RWPE2 (cell line): ENCODE data around the gene UTP18.
"Not testable (repeated sequence)": the region's sequence is repeated elsewhere in the genome, so short reads cannot be mapped to it uniquely, and the experiment has no call there.

Source experiments
- ATAC-seq: fragments of 200-7000 bp; cut with Tn5 transposase; 3 replicates; pipeline ENCODE4 v1.9.1; 2021; ENCODE audit warnings: low read depth
- DNase-seq: peaks from one replicate; pipeline ENCODE4 v3.0.0-alpha.2; 2020; ENCODE audit warnings: low spot score
- H3K27ac ChIP-seq: fragments of 450-650 bp; 2 replicates; pipeline ENCODE4 v1.5.1; 2017; ENCODE audit warnings: mild to moderate bottlenecking; ENCODE audit not compliant: poor library complexity, severe bottlenecking
- H3K27me3 ChIP-seq: fragments of 250-450 bp; sonication (Bioruptor Pico); 2 replicates; pipeline ENCODE4 v1.5.1; 2021; ENCODE audit warnings: mild to moderate bottlenecking, moderate library complexity; ENCODE audit not compliant: insufficient read depth, poor library complexity, severe bottlenecking
- H3K36me3 ChIP-seq: fragments of 250-450 bp; sonication (Bioruptor Pico); 2 replicates; pipeline ENCODE4 v1.5.1; 2020; ENCODE audit warnings: low read depth, mild to moderate bottlenecking, moderate library complexity
- H3K4me1 ChIP-seq: fragments of 250-450 bp; sonication (Bioruptor Pico); 2 replicates; pipeline ENCODE4 v1.5.1; 2021; ENCODE audit warnings: mild to moderate bottlenecking, moderate library complexity; ENCODE audit not compliant: insufficient read depth, poor library complexity, severe bottlenecking
- H3K4me3 ChIP-seq: fragments of 250-450 bp; sonication (Bioruptor Pico); 2 replicates; pipeline ENCODE4 v1.5.1; 2021; ENCODE audit warnings: mild to moderate bottlenecking, moderate library complexity; ENCODE audit not compliant: severe bottlenecking
- H3K9me3 ChIP-seq: fragments of 250-450 bp; sonication (Bioruptor Pico); 2 replicates; pipeline ENCODE4 v1.5.1; 2021; ENCODE audit warnings: mild to moderate bottlenecking, moderate library complexity; ENCODE audit not compliant: severe bottlenecking
- TF ChIP-seq, protein P1 (sequence below): fragments of 450-650 bp; IDR thresholded peaks from one replicate; pipeline ENCODE4 v1.5.1; 2017; ENCODE audit warnings: mild to moderate bottlenecking, moderate library complexity; ENCODE audit not compliant: poor library complexity, severe bottlenecking

UTP18 gene

DNA sequence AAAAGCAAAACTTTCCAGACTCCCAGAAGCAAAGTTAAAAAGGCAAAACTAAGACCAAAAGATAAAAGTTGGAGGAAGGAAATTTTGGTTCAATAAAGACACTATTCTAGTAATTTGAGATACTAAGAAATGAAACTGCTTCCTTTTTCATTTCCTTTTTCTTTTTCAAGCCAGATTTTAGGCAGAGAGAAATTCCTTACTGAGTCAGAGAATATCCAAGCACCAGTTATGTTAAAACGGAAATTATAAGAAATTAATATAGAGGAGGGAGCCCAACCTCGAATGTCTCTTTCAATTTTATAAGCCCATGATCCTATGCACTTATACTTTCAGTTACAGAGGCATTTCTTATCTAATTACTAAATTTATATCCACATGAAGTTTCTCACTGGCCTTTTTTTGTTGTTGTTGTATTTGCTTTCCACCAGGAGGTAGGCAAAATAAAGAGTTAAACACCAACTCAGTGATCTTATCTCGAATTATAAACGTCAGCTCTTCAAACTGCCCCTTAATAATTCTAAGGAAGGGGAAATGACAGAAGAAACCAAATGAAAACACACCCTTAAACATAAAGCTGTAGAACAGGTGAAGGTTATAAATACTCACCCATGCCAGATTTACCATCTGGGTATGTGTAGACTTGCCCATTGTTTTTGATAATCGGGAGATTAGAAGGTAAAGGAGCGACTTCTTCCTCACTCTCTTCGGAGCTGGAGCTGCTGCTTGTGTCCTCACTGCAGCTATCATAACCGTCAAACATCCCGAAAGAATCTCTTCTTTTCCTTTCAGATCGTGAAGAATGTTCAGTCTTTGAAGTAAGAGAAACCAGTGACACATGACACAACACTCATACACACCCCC lies 35.7 kb upstream of the UTP18 start:
- H3K9me3 ChIP-seq: no peaks in the 10 kb centered on the region
- DNase-seq: no peak
- H3K4me3 ChIP-seq: no peak overlapping the region
- TF ChIP-seq, protein P1, sequence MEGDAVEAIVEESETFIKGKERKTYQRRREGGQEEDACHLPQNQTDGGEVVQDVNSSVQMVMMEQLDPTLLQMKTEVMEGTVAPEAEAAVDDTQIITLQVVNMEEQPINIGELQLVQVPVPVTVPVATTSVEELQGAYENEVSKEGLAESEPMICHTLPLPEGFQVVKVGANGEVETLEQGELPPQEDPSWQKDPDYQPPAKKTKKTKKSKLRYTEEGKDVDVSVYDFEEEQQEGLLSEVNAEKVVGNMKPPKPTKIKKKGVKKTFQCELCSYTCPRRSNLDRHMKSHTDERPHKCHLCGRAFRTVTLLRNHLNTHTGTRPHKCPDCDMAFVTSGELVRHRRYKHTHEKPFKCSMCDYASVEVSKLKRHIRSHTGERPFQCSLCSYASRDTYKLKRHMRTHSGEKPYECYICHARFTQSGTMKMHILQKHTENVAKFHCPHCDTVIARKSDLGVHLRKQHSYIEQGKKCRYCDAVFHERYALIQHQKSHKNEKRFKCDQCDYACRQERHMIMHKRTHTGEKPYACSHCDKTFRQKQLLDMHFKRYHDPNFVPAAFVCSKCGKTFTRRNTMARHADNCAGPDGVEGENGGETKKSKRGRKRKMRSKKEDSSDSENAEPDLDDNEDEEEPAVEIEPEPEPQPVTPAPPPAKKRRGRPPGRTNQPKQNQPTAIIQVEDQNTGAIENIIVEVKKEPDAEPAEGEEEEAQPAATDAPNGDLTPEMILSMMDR: no peak
- no peaks in the 10 kb centered on the region for H3K27me3 ChIP-seq
- ATAC-seq: no peak
- H3K27ac ChIP-seq: peak overlapping the region; percentile 14
- peaks cover 19% of the 10 kb centered on the region for H3K4me1 ChIP-seq
- H3K36me3 ChIP-seq: peaks cover 41% of the 10 kb centered on the region

DNA sequence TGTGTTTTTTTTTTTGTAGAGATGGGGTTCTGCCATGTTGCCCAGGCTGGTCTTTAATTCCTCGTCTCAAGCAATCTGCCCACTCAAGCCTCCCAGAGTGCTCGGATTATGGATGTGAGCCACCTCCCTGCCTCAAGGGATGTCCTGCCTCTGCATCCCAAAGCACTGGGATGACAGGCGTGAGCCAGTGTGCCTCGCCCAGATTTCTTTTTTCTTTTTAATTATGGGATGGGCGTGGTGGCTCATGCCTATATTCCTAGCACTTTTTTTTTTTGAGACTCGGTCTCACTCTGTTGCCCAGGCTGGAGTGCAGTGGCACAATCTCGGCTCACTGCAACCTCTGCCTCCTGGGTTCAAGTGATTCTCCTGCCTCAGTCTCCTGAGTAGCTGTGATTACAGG lies 34.8 kb upstream of the UTP18 start:
- not testable (repeated sequence) for ATAC-seq, DNase-seq, H3K4me3 ChIP-seq, H3K27me3 ChIP-seq, H3K9me3 ChIP-seq
- peaks cover 32% of the 10 kb centered on the region for H3K36me3 ChIP-seq
- H3K4me1 ChIP-seq: peaks cover 19% of the 10 kb centered on the region
- peak overlapping the region; percentile 14 for H3K27ac ChIP-seq

DNA sequence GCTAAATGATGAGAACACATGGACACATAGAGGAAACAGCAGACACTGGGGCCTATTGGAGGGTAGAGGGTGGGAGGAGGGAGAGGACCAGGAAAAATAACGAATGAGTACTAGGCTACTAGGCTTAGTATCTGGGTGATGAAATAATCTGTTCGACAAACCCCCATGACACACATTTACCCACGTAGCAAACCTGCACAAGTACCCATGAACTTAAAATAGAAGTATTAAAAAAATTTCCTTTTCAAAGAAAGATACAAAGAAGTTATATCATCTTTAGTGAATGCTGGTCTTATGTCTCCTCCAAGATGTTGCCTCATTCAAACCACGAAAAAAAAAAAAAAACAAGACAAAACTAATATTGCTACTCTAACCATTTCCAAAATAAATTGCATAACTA lies 32.2 kb upstream of the UTP18 start:
- TF ChIP-seq, protein P1: no peak
- Histone ChIP-seq H3K36me3 (peaks cover 13% of the 10 kb centered on the region; the same call in 1 of the 2 replicates), H3K9me3 (no peaks in the 10 kb centered on the region), H3K4me1 (peaks cover 19% of the 10 kb centered on the region), H3K27ac (peak overlapping the region; percentile 30), H3K4me3 (no peak overlapping the region), H3K27me3 (no peaks in the 10 kb centered on the region)
- no peak for ATAC-seq
- DNase-seq: no peak

DNA sequence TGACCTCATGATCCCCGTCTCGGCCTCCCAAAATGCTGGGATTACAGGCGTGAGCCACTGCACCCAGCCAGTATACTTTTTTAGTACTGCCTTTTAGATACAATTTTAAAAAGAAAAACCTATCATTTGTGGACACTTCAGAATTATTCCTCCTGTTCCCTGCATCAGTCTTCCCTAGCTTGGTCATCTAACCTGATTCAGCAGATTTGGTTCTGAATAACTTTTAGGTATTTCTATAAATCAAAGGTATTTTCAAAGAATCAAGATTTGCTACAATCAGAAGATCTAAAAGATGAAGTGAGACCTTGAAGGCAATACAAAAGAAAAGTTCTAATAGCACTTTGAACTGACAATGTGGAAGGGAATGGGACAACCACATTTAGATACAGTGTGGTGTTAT lies 30.5 kb upstream of the UTP18 start:
- H3K4me3 ChIP-seq: no peak overlapping the region
- TF ChIP-seq, protein P1: no peak
- H3K4me1 ChIP-seq: peaks cover 17% of the 10 kb centered on the region
- DNase-seq: no peak
- H3K27me3 ChIP-seq: no peaks in the 10 kb centered on the region
- 0 out of 2 replicates have a peak, but pooled peaks cover 3% of the 10 kb centered on the region for H3K36me3 ChIP-seq
- H3K27ac ChIP-seq: no peak overlapping the region
- ATAC-seq: no peak
- no peaks in the 10 kb centered on the region for H3K9me3 ChIP-seq

DNA sequence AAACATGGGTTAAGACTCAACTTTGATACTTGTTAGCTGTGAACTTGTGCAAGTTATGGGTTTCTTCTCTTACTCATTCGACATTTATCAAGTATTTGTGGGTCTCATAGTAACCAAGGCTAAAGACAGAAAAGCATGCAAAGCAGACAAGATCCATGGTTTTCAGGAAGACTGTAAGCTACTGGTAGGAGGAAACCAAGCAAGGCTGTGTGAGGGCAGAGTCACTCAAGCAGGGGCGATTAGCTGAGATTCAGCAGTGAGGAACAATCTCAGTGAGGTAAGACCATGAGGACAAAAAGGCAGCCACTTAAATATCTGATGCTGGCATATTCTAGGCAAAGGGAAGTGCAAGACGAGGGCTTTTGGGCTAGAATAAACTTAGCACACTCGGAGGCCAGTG lies 30.0 kb upstream of the UTP18 start:
- H3K27ac ChIP-seq: no peak overlapping the region

More for the DNA sequence above, 30.0 kb upstream of the UTP18 start:
- Histone ChIP-seq H3K36me3 (no peaks in the 10 kb centered on the region), H3K9me3 (no peaks in the 10 kb centered on the region), H3K27me3 (no peaks in the 10 kb centered on the region), H3K4me1 (peaks cover 13% of the 10 kb centered on the region), H3K4me3 (no peak overlapping the region)
- TF ChIP-seq, protein P1: no peak
- DNase-seq: no peak
- ATAC-seq: no peak
